GM23338 (cell line): ENCODE data around the gene IQSEC3. TPM values are rescaled to one million over a fixed set of nuclear protein-coding genes. Genes with fewer than 3 reads are reported as not detected.
A peak's percentile ranks its signal among the peaks of the same experiment; 100 is the strongest.

Experiments
- ATAC-seq: fragments of 200-7000 bp; cut with Tn5 transposase; 3 replicates; pipeline ENCODE4 v1.9.1; 2020
- DNase-seq: peaks from one replicate; pipeline ENCODE4 v3.0.0-alpha.2; 2015; ENCODE audit warnings: low spot score
- H2AFZ ChIP-seq: fragments of 200-600 bp; sonication (generic); 2 replicates; pipeline ENCODE4 v1.8.0; 2016; ENCODE audit warnings: antibody characterized with exemption, mild to moderate bottlenecking, moderate library complexity
- H3F3A ChIP-seq: fragments of 200-600 bp; sonication (generic); replicated peaks from 2 replicates; pipeline ENCODE4 v1.8.0; 2017; ENCODE audit warnings: antibody characterized with exemption, mixed run types, low read depth
- H3K27ac ChIP-seq: fragments of 200-600 bp; sonication (generic); 2 replicates; pipeline ENCODE4 v1.6.1; 2016; ENCODE audit warnings: low read depth
- H3K27me3 ChIP-seq: fragments of 200-600 bp; sonication (generic); 2 replicates; pipeline ENCODE4 v1.8.0; 2016; ENCODE audit warnings: mild to moderate bottlenecking, mixed run types, moderate library complexity; ENCODE audit not compliant: insufficient read depth
- H3K36me3 ChIP-seq: fragments of 200-600 bp; sonication (generic); 2 replicates; pipeline ENCODE4 v1.8.0; 2016; ENCODE audit warnings: mild to moderate bottlenecking; ENCODE audit not compliant: insufficient read depth
- H3K4me1 ChIP-seq: fragments of 200-600 bp; sonication (generic); 2 replicates; pipeline ENCODE4 v1.8.0; 2016; ENCODE audit warnings: mild to moderate bottlenecking, moderate library complexity; ENCODE audit not compliant: insufficient read depth
- H3K4me2 ChIP-seq: fragments of 200-600 bp; sonication (generic); 2 replicates; pipeline ENCODE4 v1.7.1; 2017; ENCODE audit warnings: mixed run types
- H3K4me3 ChIP-seq: fragments of 200-600 bp; sonication (generic); 2 replicates; pipeline ENCODE4 v1.6.1; 2016; ENCODE audit warnings: mixed run types
- H3K79me2 ChIP-seq: fragments of 200-600 bp; sonication (generic); replicated peaks from 2 replicates; pipeline ENCODE4 v1.8.0; 2017; ENCODE audit warnings: mild to moderate bottlenecking; ENCODE audit not compliant: insufficient read depth
- H3K9me2 ChIP-seq: fragments of 200-600 bp; sonication (generic); 2 replicates; pipeline ENCODE4 v1.8.0; 2017; ENCODE audit not compliant: insufficient read depth
- H4K20me1 ChIP-seq: fragments of 200-600 bp; sonication (generic); replicated peaks from 2 replicates; pipeline ENCODE4 v1.8.0; 2017; ENCODE audit warnings: mild to moderate bottlenecking; ENCODE audit not compliant: insufficient read depth
- H3K27ac Mint-ChIP-seq: 2 replicates; pipeline ENCODE4 v1.8.0; 2020; ENCODE audit warnings: inconsistent platforms, mild to moderate bottlenecking, moderate library complexity, mixed read lengths
- H3K27me3 Mint-ChIP-seq: 3 replicates; pipeline ENCODE4 v1.8.0; 2022; ENCODE audit warnings: low read depth, mild to moderate bottlenecking, moderate library complexity, mixed read lengths, inconsistent platforms; ENCODE audit not compliant: insufficient read depth, poor library complexity
- H3K36me3 Mint-ChIP-seq: 3 replicates; pipeline ENCODE4 v1.8.0; 2021; ENCODE audit warnings: low read depth, mild to moderate bottlenecking, inconsistent platforms, moderate library complexity, mixed read lengths
- H3K4me1 Mint-ChIP-seq: 3 replicates; pipeline ENCODE4 v1.8.0; 2020; ENCODE audit warnings: mild to moderate bottlenecking, inconsistent platforms, mixed read lengths
- H3K4me3 Mint-ChIP-seq: 3 replicates; pipeline ENCODE4 v1.8.0; 2021; ENCODE audit warnings: moderate library complexity, mild to moderate bottlenecking, inconsistent platforms, mixed read lengths
- H3K9me3 Mint-ChIP-seq: 3 replicates; pipeline ENCODE4 v1.8.0; 2020; ENCODE audit warnings: moderate library complexity, mild to moderate bottlenecking, inconsistent platforms, mixed read lengths
- CREB1 ChIP-seq: fragments of 250-450 bp; sonication (Bioruptor Pico); IDR thresholded peaks from 2 replicates; pipeline ENCODE4 v1.5.0; 2020; ENCODE audit warnings: low read depth, mild to moderate bottlenecking, moderate library complexity
- CTCF ChIP-seq, 2 experiments: fragments of 200-600 bp in 1 of 2; sonication (generic) in 1 of 2; conservative IDR thresholded peaks; 2 replicates each; pipeline versions ENCODE4 v1.5.1 to v1.6.1; 2016 to 2017; ENCODE audit warnings: antibody characterized with exemption in 2 of 2, low read depth in 2 of 2, mild to moderate bottlenecking in 2 of 2, moderate library complexity in 1 of 2
- ETS1 ChIP-seq: IDR thresholded peaks from 2 replicates; pipeline ENCODE4 v1.6.1; 2016; ENCODE audit warnings: antibody characterized with exemption
- EZH2 ChIP-seq: fragments of 200-600 bp; sonication (generic); IDR thresholded peaks from one replicate; pipeline ENCODE4 v1.8.0; 2017; ENCODE audit warnings: antibody characterized with exemption, mild to moderate bottlenecking, low read depth; ENCODE audit not compliant: unreplicated experiment
- EZH2phosphoT487 ChIP-seq: fragments of 200-600 bp; sonication (generic); IDR thresholded peaks from one replicate; pipeline ENCODE4 v1.8.1; 2018; ENCODE audit warnings: antibody characterized with exemption; ENCODE audit not compliant: unreplicated experiment
- JUNB ChIP-seq: IDR thresholded peaks from one replicate; pipeline ENCODE4 v1.6.1; 2016; ENCODE audit warnings: antibody characterized with exemption; ENCODE audit not compliant: unreplicated experiment
- NANOG ChIP-seq: IDR thresholded peaks from 2 replicates; pipeline ENCODE4 v1.6.1; 2016; ENCODE audit warnings: antibody characterized with exemption, borderline replicate concordance
- POLR2AphosphoS5 ChIP-seq: IDR thresholded peaks from 2 replicates; pipeline ENCODE4 v1.6.1; 2016; ENCODE audit warnings: antibody characterized with exemption, low read depth
- REST ChIP-seq: IDR thresholded peaks from one replicate; pipeline ENCODE4 v1.6.1; 2018; ENCODE audit warnings: antibody characterized with exemption; ENCODE audit not compliant: unreplicated experiment
- STAT1 ChIP-seq: IDR thresholded peaks from one replicate; pipeline ENCODE4 v1.6.1; 2016; ENCODE audit warnings: antibody characterized with exemption; ENCODE audit not compliant: unreplicated experiment
- ZNF114 ChIP-seq: fragments of 250-450 bp; sonication (Bioruptor Pico); IDR thresholded peaks from 2 replicates; pipeline ENCODE4 v1.5.0; 2020; ENCODE audit warnings: mild to moderate bottlenecking, moderate library complexity
- ZNF331 ChIP-seq: fragments of 250-450 bp; sonication (Bioruptor Pico); IDR thresholded peaks from 2 replicates; pipeline ENCODE4 v1.5.0; 2020; ENCODE audit warnings: low read depth, mild to moderate bottlenecking, moderate library complexity
- ZNF462 ChIP-seq: fragments of 250-450 bp; sonication (Bioruptor Pico); IDR thresholded peaks from 2 replicates; pipeline ENCODE4 v1.5.0; 2020; ENCODE audit warnings: mild to moderate bottlenecking, moderate library complexity
- polyA plus RNA-seq: library from polyadenylated mRNA; unstranded; fragments of >200 nt; fragmentation: Nextera tagmentation; extraction: Ambion mirVana; gene quantifications from 2 replicates; pipeline ENCODE4 v1.2.1, GENCODE V29; 2016
- total RNA-seq: library from RNA; depleted of rRNA; stranded (reverse); fragments of >200 nt; shearing (Covaris generic); gene quantifications from 2 replicates; pipeline ENCODE4 v1.2.3, GENCODE V29; 2014

IQSEC3 gene
- total and polyA plus RNA-seq, 2 experiments from 2014 or later: 2.1 to 3.6 TPM

GRCh38 chr12:111699-112493 is 45.3 kb downstream of the IQSEC3 start:
- H2AFZ ChIP-seq: peak overlapping the region; percentile 38; the same call in 1 of the 2 replicates
- no peaks in the 10 kb centered on the region for H3K9me3 Mint-ChIP-seq
- ATAC-seq (no peak), DNase-seq (no peak)
- H3K27ac Mint-ChIP-seq: no peak overlapping the region
- TF ChIP-seq CREB1 (no peak), ZNF462 (CRISPR knock-in tag) (no peak), ZNF114 (CRISPR knock-in tag) (no peak), EZH2 (no peak), ZNF331 (CRISPR knock-in tag) (no peak), POLR2AphosphoS5 (no peak), CTCF (conservative IDR thresholded peaks at IDR 0.05; ENCODE audit: low read depth in 2 of 2) (no peak), ETS1 (no peak), STAT1 (no peak), EZH2phosphoT487 (no peak), JUNB (no peak), NANOG (no peak), REST (no peak)
- no peak overlapping the region for H3K4me3 Mint-ChIP-seq
- no peaks in the 10 kb centered on the region for H4K20me1 ChIP-seq
- no peak overlapping the region for H3K27ac ChIP-seq
- peaks cover 42% of the 10 kb centered on the region for H3K4me1 ChIP-seq
- H3K27me3 ChIP-seq: no peaks in the 10 kb centered on the region
- H3K4me3 ChIP-seq: no peak overlapping the region
- H3F3A ChIP-seq: peaks cover 7% of the 10 kb centered on the region; the same call in 1 of the 2 replicates
- H3K79me2 ChIP-seq: no peaks in the 10 kb centered on the region
- no peaks in the 10 kb centered on the region for H3K36me3 ChIP-seq
- H3K27me3 Mint-ChIP-seq: peaks cover 15% of the 10 kb centered on the region
- peaks cover 51% of the 10 kb centered on the region for H3K4me1 Mint-ChIP-seq
- H3K36me3 Mint-ChIP-seq: no peaks in the 10 kb centered on the region
- no peak overlapping the region for H3K4me2 ChIP-seq
- no peaks in the 10 kb centered on the region for H3K9me2 ChIP-seq
